ENCODE results near the gene ZC3H13. TPM values are rescaled to one million over a fixed set of nuclear protein-coding genes. Genes with fewer than 3 reads are reported as not detected.

ZC3H13 gene
- total RNA-seq, 1 donor from 2014 or later, result 44.9 TPM

GRCh38 chr13:45954836-45955800 is 97.4 kb downstream of the ZC3H13 start:
- Mint-ChIP-seq H3K27ac (ENCODE audit: unreplicated experiment) (peak overlapping the region; percentile 64), H3K36me3 (ENCODE audit: low read depth, unreplicated experiment) (peaks cover 7% of the 10 kb centered on the region), H3K9me3 (ENCODE audit: unreplicated experiment) (no peaks in the 10 kb centered on the region), H3K27me3 (ENCODE audit: unreplicated experiment) (peaks cover 2% of the 10 kb centered on the region), H3K4me1 (ENCODE audit: unreplicated experiment) (peaks cover 8% of the 10 kb centered on the region), H3K4me3 (ENCODE audit: unreplicated experiment) (no peak overlapping the region)
- DNase-seq (ENCODE audit: low spot score), result no peak
- TF ChIP-seq, protein P1, sequence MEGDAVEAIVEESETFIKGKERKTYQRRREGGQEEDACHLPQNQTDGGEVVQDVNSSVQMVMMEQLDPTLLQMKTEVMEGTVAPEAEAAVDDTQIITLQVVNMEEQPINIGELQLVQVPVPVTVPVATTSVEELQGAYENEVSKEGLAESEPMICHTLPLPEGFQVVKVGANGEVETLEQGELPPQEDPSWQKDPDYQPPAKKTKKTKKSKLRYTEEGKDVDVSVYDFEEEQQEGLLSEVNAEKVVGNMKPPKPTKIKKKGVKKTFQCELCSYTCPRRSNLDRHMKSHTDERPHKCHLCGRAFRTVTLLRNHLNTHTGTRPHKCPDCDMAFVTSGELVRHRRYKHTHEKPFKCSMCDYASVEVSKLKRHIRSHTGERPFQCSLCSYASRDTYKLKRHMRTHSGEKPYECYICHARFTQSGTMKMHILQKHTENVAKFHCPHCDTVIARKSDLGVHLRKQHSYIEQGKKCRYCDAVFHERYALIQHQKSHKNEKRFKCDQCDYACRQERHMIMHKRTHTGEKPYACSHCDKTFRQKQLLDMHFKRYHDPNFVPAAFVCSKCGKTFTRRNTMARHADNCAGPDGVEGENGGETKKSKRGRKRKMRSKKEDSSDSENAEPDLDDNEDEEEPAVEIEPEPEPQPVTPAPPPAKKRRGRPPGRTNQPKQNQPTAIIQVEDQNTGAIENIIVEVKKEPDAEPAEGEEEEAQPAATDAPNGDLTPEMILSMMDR (IDR thresholded peaks at IDR 0.05; ENCODE audit: unreplicated experiment), result no peak

DNA sequence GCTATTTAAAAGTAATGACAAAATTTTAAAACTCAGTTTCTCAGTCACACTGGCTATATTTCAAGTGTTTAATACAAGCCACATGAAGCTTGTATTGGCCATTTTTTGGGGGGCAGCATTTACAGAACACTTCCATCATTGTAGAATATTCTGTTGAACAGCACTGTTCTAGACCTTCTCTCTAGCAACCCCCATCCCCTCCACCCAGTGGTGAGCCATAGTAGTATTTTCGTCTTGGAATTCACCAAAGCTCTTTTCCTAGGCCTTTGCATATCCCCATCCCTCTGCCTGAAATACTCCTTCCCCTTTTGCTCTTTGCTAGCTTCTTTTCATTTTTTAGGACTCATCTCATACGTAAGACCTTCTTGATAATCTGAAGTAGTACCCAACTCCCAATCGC is 99.5 kb downstream of the ZC3H13 start:
- Mint-ChIP-seq H3K36me3 (ENCODE audit: low read depth, unreplicated experiment) (peaks cover 7% of the 10 kb centered on the region), H3K9me3 (ENCODE audit: unreplicated experiment) (no peaks in the 10 kb centered on the region), H3K4me3 (ENCODE audit: unreplicated experiment) (no peak overlapping the region), H3K27me3 (ENCODE audit: unreplicated experiment) (peaks cover 2% of the 10 kb centered on the region), H3K27ac (ENCODE audit: unreplicated experiment) (peak overlapping the region; percentile 8), H3K4me1 (ENCODE audit: unreplicated experiment) (peaks cover 8% of the 10 kb centered on the region)
- TF ChIP-seq, protein P1 (IDR thresholded peaks at IDR 0.05; ENCODE audit: unreplicated experiment), result no peak
- DNase-seq (ENCODE audit: low spot score), result no peak

DNA sequence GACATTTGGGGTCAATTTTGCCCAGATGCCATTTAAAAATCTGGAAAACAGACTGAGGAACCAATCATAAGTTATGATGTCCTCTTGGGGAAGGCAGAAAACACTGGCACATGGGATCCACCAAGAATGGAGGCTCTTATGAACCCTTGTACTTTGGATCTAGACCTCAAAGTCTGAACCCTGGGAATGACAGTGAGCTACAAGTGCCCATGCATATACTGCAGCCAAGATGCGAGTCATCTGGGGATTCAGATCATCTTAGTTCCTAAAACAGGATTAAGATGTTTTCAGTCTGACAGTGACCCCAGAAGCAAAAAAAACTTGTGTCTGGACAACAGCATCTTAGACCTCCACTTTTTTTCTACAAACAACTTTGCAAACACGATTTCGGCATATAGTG is 100.8 kb downstream of the ZC3H13 start:
- no peaks in the 10 kb centered on the region for H3K9me3 Mint-ChIP-seq (ENCODE audit: unreplicated experiment)
- H3K27ac Mint-ChIP-seq (ENCODE audit: unreplicated experiment), result no peak overlapping the region
- H3K4me3 Mint-ChIP-seq (ENCODE audit: unreplicated experiment), result no peak overlapping the region
- no peak for DNase-seq (ENCODE audit: low spot score)
- peaks cover 8% of the 10 kb centered on the region for H3K4me1 Mint-ChIP-seq (ENCODE audit: unreplicated experiment)
- H3K36me3 Mint-ChIP-seq (ENCODE audit: low read depth, unreplicated experiment), result peaks cover 5% of the 10 kb centered on the region
- H3K27me3 Mint-ChIP-seq (ENCODE audit: unreplicated experiment), result peaks cover 2% of the 10 kb centered on the region
- TF ChIP-seq, protein P1 (IDR thresholded peaks at IDR 0.05; ENCODE audit: unreplicated experiment), result no peak

DNA sequence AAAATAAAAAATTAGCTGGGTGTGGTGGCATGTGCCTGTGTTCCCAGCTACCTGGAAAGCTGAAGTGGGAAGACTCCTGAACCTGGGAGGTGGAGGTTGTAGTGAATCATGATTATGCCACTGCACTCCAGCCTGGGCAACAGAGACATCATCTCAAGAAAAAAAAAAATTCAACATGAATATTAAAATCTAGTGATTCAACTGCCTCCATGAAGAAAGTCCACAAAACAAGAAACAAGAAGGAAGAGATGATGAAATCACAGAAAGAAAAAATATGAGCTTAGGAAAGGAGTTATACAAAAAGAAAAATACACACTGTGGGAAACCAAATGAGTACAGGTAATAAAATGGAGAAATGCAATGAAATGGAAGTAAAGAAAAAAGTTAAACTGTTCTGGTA is 101.4 kb downstream of the ZC3H13 start:
- DNase-seq (ENCODE audit: low spot score), result no peak
- TF ChIP-seq, protein P1 (IDR thresholded peaks at IDR 0.05; ENCODE audit: unreplicated experiment), result no peak
- no peaks in the 10 kb centered on the region for H3K9me3 Mint-ChIP-seq (ENCODE audit: unreplicated experiment)
- no peak overlapping the region for H3K27ac Mint-ChIP-seq (ENCODE audit: unreplicated experiment)
- peaks cover 2% of the 10 kb centered on the region for H3K27me3 Mint-ChIP-seq (ENCODE audit: unreplicated experiment)
- H3K36me3 Mint-ChIP-seq (ENCODE audit: low read depth, unreplicated experiment), result peaks cover 2% of the 10 kb centered on the region
- H3K4me3 Mint-ChIP-seq (ENCODE audit: unreplicated experiment), result no peak overlapping the region
- H3K4me1 Mint-ChIP-seq (ENCODE audit: unreplicated experiment), result peaks cover 7% of the 10 kb centered on the region

- H3K4me3 Mint-ChIP-seq (ENCODE audit: unreplicated experiment), result no peak overlapping the region
- peaks cover 2% of the 10 kb centered on the region for H3K27me3 Mint-ChIP-seq (ENCODE audit: unreplicated experiment)
- no peak overlapping the region for H3K27ac Mint-ChIP-seq (ENCODE audit: unreplicated experiment)
- no peaks in the 10 kb centered on the region for H3K36me3 Mint-ChIP-seq (ENCODE audit: low read depth, unreplicated experiment)
- H3K4me1 Mint-ChIP-seq (ENCODE audit: unreplicated experiment), result peaks cover 2% of the 10 kb centered on the region
- no peak for DNase-seq (ENCODE audit: low spot score)
- TF ChIP-seq, protein P1 (IDR thresholded peaks at IDR 0.05; ENCODE audit: unreplicated experiment), result no peak
- no peaks in the 10 kb centered on the region for H3K9me3 Mint-ChIP-seq (ENCODE audit: unreplicated experiment)
Measured at GRCh38 chr13:45950386-45951000, 102.1 kb downstream of the ZC3H13 start.
